WTC11 (cell line): Measurements from ENCODE around the gene ZNF407. TPM values are rescaled to one million over a fixed set of nuclear protein-coding genes. Genes with fewer than 3 reads are reported as not detected.

Experiments used
- ATAC-seq: fragments of 200-7000 bp; cut with Tn5 transposase; 2 replicates; pipeline ENCODE4 v1.10.0; 2021; ENCODE audit warnings: mild to moderate bottlenecking, moderate library complexity
- CTCF ChIA-PET: fragments of 300-600 bp; sonication (Branson Sonifier 250); formaldehyde crosslinking; loops from one replicate; lab custom pipeline; 2021; ENCODE audit warnings: antibody characterized with exemption; lab: Charles Lee
- POLR2A ChIA-PET: fragments of 350-600 bp; sonication (Branson Sonifier 250); formaldehyde crosslinking; loops from one replicate; lab custom pipeline; 2021; ENCODE audit warnings: antibody characterized with exemption; lab: Charles Lee
- DNase-seq: peaks from one replicate; pipeline ENCODE4 v3.0.0; 2021; ENCODE audit warnings: low spot score
- H3K27ac Mint-ChIP-seq: 2 replicates; pipeline ENCODE4 v1.8.0; 2021; ENCODE audit warnings: mixed read lengths
- H3K27me3 Mint-ChIP-seq: 2 replicates; pipeline ENCODE4 v1.8.0; 2021; ENCODE audit warnings: low read depth, mild to moderate bottlenecking, moderate library complexity, mixed read lengths
- H3K36me3 Mint-ChIP-seq: 2 replicates; pipeline ENCODE4 v1.8.0; 2021; ENCODE audit warnings: mixed read lengths
- H3K4me1 Mint-ChIP-seq: 2 replicates; pipeline ENCODE4 v1.8.0; 2022; ENCODE audit warnings: mixed read lengths
- H3K4me3 Mint-ChIP-seq: 2 replicates; pipeline ENCODE4 v1.8.0; 2021; ENCODE audit warnings: mild to moderate bottlenecking, moderate library complexity, mixed read lengths
- H3K9me3 Mint-ChIP-seq: 2 replicates; pipeline ENCODE4 v1.8.0; 2021; ENCODE audit warnings: mixed read lengths
- CBFB ChIP-seq: sonication (generic); formaldehyde crosslinking; IDR thresholded peaks from 2 replicates; pipeline ENCODE4 v1.8.1; 2022; ENCODE audit warnings: mild to moderate bottlenecking, low read depth, missing genetic modification reagents
- FOXJ3 ChIP-seq: sonication (generic); formaldehyde crosslinking; IDR thresholded peaks from 2 replicates; pipeline ENCODE4 v1.9.0; 2021; ENCODE audit warnings: missing genetic modification reagents, mild to moderate bottlenecking, borderline replicate concordance
- SMAD4 ChIP-seq: sonication (generic); formaldehyde crosslinking; IDR thresholded peaks from 2 replicates; pipeline ENCODE4 v1.8.0; 2022; ENCODE audit warnings: mild to moderate bottlenecking, missing genetic modification reagents
- TEAD4 ChIP-seq: sonication (generic); formaldehyde crosslinking; IDR thresholded peaks from 2 replicates; pipeline ENCODE4 v1.8.0; 2022; ENCODE audit warnings: mild to moderate bottlenecking, missing genetic modification reagents
- ZNF138 ChIP-seq: sonication (generic); formaldehyde crosslinking; conservative IDR thresholded peaks from 2 replicates; pipeline ENCODE4 v1.8.1; 2022; ENCODE audit warnings: mild to moderate bottlenecking, moderate library complexity, missing genetic modification reagents
- ZNF263 ChIP-seq: sonication (generic); formaldehyde crosslinking; IDR thresholded peaks from 2 replicates; pipeline ENCODE4 v1.8.1; 2022; ENCODE audit warnings: low read depth, mild to moderate bottlenecking, moderate library complexity, missing genetic modification reagents
- ZNF317 ChIP-seq: sonication (generic); formaldehyde crosslinking; IDR thresholded peaks from 2 replicates; pipeline ENCODE4 v1.8.1; 2023; ENCODE audit warnings: low read depth, mild to moderate bottlenecking, moderate library complexity, missing genetic modification reagents, borderline replicate concordance
- ZNF671 ChIP-seq: fragments of 250-450 bp; sonication (Bioruptor Pico); IDR thresholded peaks from 2 replicates; pipeline ENCODE4 v1.8.0; 2021; ENCODE audit warnings: mild to moderate bottlenecking
- total RNA-seq: library from RNA; stranded (reverse); gene quantifications from 3 replicates; pipeline ENCODE4 v1.2.3, GENCODE V29; 2021
- TF ChIP-seq, protein P1 (sequence below): fragments of 250-450 bp; sonication (Bioruptor Pico); IDR thresholded peaks from 2 replicates; pipeline ENCODE4 v1.8.0; 2021; ENCODE audit warnings: mild to moderate bottlenecking
- TF ChIP-seq, protein P2 (sequence below): fragments of 250-450 bp; sonication (Bioruptor Pico); IDR thresholded peaks from 2 replicates; pipeline ENCODE4 v1.9.0; 2021; ENCODE audit warnings: mild to moderate bottlenecking
- TF ChIP-seq, protein P3 (sequence below): sonication (generic); formaldehyde crosslinking; IDR thresholded peaks from 2 replicates; pipeline ENCODE4 v1.8.1; 2023; ENCODE audit warnings: mild to moderate bottlenecking, missing genetic modification reagents, moderate library complexity
- TF ChIP-seq, protein P4 (sequence below): sonication (generic); formaldehyde crosslinking; IDR thresholded peaks from 2 replicates; pipeline ENCODE4 v1.8.0; 2023; ENCODE audit warnings: mild to moderate bottlenecking, missing genetic modification reagents
- TF ChIP-seq, protein P5 (sequence below): sonication (generic); formaldehyde crosslinking; IDR thresholded peaks from 2 replicates; pipeline ENCODE4 v1.8.1; 2023; ENCODE audit warnings: mild to moderate bottlenecking, missing genetic modification reagents, moderate library complexity
- TF ChIP-seq, protein P6 (sequence below): sonication (generic); formaldehyde crosslinking; IDR thresholded peaks from 2 replicates; pipeline ENCODE4 v1.8.1; 2023; ENCODE audit warnings: mild to moderate bottlenecking, missing genetic modification reagents, borderline replicate concordance
- TF ChIP-seq, protein P7 (sequence below): sonication (generic); formaldehyde crosslinking; conservative IDR thresholded peaks from 2 replicates; pipeline ENCODE4 v1.8.1; 2023; ENCODE audit warnings: mild to moderate bottlenecking, low read depth, missing genetic modification reagents, moderate library complexity

ZNF407 gene
- total RNA-seq, 1 experiment from 2014 or later: 6.5 TPM

DNA sequence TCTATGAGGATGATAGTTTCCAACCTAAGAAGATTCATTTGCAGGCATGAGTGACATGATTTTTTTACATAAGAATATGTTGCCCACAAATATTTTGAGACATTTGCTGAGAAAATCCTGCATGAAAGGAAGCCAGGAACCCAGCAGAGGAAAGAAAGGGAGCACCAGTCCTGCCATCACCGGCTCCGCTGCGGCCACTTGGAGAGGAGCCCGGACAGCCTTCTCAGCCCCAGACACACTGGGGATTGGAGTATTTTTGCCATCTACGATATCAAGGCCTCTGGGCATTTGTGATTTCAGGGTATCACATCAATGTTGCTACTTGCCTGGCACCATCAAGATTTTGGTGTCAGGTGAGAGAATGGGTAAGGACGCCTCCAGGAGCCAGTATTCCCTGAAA is 383.0 kb downstream of the ZNF407 start:
- Mint-ChIP-seq H3K4me1 (peaks cover 4% of the 10 kb centered on the region), H3K27me3 (no peaks in the 10 kb centered on the region), H3K9me3 (no peaks in the 10 kb centered on the region; the same call in 1 of the 2 replicates), H3K27ac (no peak overlapping the region), H3K36me3 (no peaks in the 10 kb centered on the region), H3K4me3 (no peak overlapping the region)
- DNase-seq: no peak
- ChIA-PET POLR2A (no interaction called here), CTCF (no interaction called here)
- no peak for ATAC-seq
- TF ChIP-seq, protein P1, sequence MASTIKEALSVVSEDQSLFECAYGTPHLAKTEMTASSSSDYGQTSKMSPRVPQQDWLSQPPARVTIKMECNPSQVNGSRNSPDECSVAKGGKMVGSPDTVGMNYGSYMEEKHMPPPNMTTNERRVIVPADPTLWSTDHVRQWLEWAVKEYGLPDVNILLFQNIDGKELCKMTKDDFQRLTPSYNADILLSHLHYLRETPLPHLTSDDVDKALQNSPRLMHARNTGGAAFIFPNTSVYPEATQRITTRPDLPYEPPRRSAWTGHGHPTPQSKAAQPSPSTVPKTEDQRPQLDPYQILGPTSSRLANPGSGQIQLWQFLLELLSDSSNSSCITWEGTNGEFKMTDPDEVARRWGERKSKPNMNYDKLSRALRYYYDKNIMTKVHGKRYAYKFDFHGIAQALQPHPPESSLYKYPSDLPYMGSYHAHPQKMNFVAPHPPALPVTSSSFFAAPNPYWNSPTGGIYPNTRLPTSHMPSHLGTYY: no peak
- TF ChIP-seq, protein P2, sequence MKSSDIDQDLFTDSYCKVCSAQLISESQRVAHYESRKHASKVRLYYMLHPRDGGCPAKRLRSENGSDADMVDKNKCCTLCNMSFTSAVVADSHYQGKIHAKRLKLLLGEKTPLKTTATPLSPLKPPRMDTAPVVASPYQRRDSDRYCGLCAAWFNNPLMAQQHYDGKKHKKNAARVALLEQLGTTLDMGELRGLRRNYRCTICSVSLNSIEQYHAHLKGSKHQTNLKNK (CRISPR knock-in tag): no peak
- TF ChIP-seq CBFB (CRISPR knock-in tag) (no peak), ZNF671 (CRISPR knock-in tag) (no peak), ZNF138 (CRISPR knock-in tag) (no peak), TEAD4 (CRISPR knock-in tag) (no peak), ZNF317 (no peak), FOXJ3 (no peak), ZNF263 (no peak), SMAD4 (CRISPR knock-in tag) (no peak)
- TF ChIP-seq, protein P3, sequence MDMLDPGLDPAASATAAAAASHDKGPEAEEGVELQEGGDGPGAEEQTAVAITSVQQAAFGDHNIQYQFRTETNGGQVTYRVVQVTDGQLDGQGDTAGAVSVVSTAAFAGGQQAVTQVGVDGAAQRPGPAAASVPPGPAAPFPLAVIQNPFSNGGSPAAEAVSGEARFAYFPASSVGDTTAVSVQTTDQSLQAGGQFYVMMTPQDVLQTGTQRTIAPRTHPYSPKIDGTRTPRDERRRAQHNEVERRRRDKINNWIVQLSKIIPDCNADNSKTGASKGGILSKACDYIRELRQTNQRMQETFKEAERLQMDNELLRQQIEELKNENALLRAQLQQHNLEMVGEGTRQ: no peak
- TF ChIP-seq, protein P4, sequence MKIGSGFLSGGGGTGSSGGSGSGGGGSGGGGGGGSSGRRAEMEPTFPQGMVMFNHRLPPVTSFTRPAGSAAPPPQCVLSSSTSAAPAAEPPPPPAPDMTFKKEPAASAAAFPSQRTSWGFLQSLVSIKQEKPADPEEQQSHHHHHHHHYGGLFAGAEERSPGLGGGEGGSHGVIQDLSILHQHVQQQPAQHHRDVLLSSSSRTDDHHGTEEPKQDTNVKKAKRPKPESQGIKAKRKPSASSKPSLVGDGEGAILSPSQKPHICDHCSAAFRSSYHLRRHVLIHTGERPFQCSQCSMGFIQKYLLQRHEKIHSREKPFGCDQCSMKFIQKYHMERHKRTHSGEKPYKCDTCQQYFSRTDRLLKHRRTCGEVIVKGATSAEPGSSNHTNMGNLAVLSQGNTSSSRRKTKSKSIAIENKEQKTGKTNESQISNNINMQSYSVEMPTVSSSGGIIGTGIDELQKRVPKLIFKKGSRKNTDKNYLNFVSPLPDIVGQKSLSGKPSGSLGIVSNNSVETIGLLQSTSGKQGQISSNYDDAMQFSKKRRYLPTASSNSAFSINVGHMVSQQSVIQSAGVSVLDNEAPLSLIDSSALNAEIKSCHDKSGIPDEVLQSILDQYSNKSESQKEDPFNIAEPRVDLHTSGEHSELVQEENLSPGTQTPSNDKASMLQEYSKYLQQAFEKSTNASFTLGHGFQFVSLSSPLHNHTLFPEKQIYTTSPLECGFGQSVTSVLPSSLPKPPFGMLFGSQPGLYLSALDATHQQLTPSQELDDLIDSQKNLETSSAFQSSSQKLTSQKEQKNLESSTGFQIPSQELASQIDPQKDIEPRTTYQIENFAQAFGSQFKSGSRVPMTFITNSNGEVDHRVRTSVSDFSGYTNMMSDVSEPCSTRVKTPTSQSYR (CRISPR knock-in tag): no peak
- TF ChIP-seq, protein P5, sequence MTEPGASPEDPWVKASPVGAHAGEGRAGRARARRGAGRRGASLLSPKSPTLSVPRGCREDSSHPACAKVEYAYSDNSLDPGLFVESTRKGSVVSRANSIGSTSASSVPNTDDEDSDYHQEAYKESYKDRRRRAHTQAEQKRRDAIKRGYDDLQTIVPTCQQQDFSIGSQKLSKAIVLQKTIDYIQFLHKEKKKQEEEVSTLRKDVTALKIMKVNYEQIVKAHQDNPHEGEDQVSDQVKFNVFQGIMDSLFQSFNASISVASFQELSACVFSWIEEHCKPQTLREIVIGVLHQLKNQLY: no peak
- TF ChIP-seq, protein P6, sequence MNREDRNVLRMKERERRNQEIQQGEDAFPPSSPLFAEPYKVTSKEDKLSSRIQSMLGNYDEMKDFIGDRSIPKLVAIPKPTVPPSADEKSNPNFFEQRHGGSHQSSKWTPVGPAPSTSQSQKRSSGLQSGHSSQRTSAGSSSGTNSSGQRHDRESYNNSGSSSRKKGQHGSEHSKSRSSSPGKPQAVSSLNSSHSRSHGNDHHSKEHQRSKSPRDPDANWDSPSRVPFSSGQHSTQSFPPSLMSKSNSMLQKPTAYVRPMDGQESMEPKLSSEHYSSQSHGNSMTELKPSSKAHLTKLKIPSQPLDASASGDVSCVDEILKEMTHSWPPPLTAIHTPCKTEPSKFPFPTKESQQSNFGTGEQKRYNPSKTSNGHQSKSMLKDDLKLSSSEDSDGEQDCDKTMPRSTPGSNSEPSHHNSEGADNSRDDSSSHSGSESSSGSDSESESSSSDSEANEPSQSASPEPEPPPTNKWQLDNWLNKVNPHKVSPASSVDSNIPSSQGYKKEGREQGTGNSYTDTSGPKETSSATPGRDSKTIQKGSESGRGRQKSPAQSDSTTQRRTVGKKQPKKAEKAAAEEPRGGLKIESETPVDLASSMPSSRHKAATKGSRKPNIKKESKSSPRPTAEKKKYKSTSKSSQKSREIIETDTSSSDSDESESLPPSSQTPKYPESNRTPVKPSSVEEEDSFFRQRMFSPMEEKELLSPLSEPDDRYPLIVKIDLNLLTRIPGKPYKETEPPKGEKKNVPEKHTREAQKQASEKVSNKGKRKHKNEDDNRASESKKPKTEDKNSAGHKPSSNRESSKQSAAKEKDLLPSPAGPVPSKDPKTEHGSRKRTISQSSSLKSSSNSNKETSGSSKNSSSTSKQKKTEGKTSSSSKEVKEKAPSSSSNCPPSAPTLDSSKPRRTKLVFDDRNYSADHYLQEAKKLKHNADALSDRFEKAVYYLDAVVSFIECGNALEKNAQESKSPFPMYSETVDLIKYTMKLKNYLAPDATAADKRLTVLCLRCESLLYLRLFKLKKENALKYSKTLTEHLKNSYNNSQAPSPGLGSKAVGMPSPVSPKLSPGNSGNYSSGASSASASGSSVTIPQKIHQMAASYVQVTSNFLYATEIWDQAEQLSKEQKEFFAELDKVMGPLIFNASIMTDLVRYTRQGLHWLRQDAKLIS (CRISPR knock-in tag): no peak
- TF ChIP-seq, protein P7, sequence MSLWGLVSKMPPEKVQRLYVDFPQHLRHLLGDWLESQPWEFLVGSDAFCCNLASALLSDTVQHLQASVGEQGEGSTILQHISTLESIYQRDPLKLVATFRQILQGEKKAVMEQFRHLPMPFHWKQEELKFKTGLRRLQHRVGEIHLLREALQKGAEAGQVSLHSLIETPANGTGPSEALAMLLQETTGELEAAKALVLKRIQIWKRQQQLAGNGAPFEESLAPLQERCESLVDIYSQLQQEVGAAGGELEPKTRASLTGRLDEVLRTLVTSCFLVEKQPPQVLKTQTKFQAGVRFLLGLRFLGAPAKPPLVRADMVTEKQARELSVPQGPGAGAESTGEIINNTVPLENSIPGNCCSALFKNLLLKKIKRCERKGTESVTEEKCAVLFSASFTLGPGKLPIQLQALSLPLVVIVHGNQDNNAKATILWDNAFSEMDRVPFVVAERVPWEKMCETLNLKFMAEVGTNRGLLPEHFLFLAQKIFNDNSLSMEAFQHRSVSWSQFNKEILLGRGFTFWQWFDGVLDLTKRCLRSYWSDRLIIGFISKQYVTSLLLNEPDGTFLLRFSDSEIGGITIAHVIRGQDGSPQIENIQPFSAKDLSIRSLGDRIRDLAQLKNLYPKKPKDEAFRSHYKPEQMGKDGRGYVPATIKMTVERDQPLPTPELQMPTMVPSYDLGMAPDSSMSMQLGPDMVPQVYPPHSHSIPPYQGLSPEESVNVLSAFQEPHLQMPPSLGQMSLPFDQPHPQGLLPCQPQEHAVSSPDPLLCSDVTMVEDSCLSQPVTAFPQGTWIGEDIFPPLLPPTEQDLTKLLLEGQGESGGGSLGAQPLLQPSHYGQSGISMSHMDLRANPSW (CRISPR knock-in tag): no peak
